Middle frontal gyrus (tissue), 1 donor: ENCODE data around the gene SYK.

Source experiments
- DNase-seq: peaks from one replicate; pipeline ENCODE4 v3.0.0-alpha.2; 2015; ENCODE audit warnings: low spot score; ENCODE audit errors: extremely low spot score

The SYK gene

GRCh38 chr9:90903766-90904424 lies 102.3 kb downstream of the SYK start:
- DNase-seq, result no peak

GRCh38 chr9:90904706-90905478 lies 103.3 kb downstream of the SYK start:
- no peak for DNase-seq

GRCh38 chr9:90905822-90906221 lies 104.2 kb downstream of the SYK start:
- no peak for DNase-seq

DNA sequence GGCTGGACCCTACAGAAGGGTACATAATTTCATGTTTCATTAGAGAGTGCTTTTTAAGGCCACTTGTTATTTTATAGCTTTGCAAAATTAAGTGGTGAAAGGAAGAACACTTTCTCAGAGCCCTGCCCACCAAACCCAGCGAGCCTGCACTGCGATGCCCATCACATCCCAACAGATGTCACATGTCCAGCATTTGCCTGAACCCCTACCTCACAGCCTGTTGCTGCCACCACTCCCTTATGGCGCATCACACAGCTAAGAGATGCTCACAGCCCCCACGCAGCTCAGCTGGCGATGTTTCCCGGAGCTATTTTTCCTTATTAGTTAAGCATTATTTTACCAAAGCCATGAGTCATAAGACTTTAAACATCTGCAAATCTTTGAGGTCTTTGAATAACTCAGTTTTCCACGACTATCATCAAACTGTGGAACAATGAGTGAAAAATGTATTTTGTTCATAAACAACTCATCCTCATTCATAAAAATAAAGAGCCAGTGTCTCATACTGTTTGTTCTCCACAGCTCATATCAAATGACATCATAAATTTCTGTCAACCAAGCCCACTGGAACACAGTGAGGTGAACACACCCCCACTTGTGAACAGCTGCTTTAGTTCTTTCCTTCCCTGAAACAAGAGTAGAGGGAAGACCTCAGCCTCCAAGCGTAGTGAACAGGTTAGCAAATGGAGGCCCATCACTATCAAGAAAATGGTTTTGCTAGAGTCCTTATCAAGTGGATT lies 104.9 kb downstream of the SYK start:
- no peak for DNase-seq

GRCh38 chr9:90907056-90907445 lies 105.4 kb downstream of the SYK start:
- DNase-seq, result no peak

GRCh38 chr9:90907790-90908189 lies 106.2 kb downstream of the SYK start:
- no peak for DNase-seq

DNA sequence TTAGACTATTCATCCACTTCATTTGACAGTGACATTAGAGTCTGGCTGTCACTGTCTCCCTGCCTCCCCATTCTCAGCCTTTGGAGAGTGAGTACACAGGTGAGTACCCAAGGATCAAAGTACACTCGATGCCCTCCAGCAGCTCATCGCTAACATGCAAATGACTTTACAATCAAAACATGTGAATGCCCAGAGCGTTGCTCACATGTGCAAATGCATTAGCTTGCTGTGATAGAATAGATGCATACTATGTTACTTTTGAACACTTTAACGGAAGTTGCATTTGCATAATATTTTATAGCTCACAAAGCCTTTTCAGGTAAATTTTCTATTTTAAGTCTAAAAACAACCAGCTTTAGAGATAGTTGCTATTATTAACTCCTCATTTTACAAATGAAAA lies 107.6 kb downstream of the SYK start:
- DNase-seq, result no peak

- no peak for DNase-seq
Observed at GRCh38 chr9:90909747-90910283, 108.2 kb downstream of the SYK start.

- DNase-seq, result no peak
Observed at GRCh38 chr9:90914196-90914595, 112.6 kb downstream of the SYK start.

DNA sequence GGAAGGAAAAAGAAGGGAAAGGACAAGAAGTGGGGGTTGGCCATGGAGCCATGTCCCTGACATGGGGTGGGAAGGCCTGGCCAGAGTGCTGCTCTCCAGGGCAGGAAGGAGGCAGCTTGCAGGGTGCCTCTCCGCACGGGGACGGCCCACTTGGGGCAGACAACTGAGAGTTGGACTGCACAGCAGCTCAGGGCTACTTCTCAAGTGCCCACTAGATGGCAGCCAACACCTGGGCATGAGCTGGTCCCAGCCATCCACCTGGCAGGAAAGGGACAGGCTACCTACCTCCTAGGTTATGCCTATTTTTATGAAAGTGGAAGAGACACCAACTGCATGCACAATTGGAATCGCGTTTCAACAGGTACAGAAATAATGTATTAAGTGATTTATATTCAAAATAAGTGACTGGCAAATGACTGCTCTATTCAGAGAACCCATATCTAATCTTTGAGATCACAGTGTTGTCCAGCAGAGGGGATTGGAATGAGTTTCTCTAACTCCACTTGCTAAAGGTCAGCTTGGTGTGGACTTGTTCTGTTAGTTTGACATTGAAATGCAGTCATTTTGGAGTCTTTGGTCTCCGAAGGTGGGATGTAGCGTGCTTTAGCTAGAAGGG lies 113.4 kb downstream of the SYK start:
- peak; percentile 53 for DNase-seq

GRCh38 chr9:90915693-90916092 lies 114.1 kb downstream of the SYK start:
- no peak for DNase-seq

DNA sequence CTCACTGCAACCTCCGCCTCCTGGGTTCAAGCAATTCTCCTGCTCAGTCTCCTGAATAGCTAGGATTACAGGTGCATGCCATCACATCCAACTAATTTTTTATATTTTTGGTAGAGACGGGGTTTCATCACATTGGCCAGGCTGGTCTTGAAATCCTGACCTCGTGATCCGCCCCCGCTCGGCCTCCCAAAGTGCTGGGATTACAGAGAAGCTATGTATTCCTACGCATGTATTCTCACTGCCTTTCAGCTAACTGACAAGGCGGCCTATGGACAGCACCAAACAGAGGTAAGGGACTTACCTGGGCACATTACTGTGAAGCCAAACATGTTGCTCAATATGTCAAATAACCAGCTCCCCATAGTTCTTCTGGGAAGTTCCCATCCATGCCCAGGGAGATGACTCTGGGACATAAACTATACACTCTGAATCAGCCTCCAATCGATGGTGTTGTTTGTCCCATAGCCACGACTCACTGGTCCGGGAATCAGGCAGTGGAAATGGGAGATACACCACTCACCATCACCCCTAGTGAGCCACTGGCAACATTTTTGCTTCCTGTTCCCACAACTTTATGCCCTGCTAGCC lies 114.6 kb downstream of the SYK start:
- no peak for DNase-seq

DNA sequence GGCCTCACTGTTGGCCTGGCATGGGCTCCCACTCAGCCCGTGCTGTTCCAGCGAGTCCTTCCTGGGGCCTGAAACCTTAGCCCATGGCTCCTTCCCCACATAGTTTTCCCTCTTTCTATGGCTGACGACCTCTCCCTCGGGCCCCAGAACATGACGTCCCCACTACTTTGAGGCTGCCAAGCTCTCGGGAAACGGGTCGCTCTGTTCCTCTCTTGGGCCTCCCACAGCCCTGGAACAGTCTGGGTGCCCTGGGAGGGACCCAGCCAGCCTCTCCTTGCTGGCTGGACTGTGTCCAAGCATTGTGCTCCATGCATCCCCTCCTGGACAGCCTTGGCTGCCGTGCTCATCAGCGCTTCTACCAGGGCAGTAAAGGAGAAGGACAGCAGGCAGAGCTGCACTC lies 118.3 kb downstream of the SYK start:
- DNase-seq, result no peak

DNA sequence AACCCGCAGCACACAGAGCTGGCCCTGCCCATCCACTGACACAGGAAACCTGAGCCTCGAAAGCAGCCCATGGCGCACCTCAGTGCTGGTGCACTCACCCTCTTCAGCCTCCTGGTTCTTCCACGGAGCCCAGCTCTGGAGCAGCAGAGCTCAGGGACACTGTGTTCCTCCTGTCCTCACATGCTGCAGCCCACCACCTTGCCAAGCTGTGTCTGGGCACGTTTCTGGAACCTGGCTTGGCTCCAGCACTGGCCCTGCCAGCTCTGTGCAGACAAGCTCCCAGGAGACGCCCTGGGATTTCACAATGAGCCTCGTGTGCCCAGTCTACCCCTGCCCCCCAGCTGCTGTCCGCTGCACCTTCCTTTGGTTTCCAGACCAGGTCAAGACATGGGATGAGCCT lies 119.5 kb downstream of the SYK start:
- no peak for DNase-seq

GRCh38 chr9:90921969-90922368 lies 120.3 kb downstream of the SYK start:
- no peak for DNase-seq

DNA sequence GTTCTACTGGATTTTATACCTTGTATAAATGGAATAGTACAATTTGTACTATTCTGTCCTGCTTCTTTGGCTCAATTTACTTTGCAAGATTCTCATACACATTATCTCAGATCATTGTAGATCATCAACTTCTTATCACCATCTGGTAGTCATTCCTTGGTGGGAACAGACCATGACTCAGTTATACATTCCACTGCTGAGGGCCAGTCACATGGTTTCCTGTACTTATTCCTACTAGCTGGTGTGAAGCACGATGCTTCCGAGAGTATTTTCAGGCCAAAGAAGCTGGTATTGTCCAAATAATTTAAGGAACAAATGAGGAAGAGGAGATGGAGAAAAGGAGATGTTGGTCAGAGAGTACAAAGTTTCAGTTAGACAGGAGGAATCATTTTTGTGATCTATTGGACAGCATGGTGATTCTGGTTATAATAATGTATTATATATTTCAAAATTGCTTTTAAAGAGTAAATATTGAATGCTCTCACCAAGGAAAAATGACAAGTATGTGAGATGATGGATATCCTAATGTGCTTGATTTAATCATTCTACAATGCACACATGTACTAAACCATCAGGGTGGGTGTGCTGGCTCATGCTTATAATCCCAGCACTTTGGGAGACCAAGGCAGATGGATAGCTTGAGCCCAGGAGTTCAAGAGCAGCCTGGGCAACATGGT lies 124.1 kb downstream of the SYK start:
- no peak for DNase-seq

GRCh38 chr9:90926936-90927335 lies 125.3 kb downstream of the SYK start:
- no peak for DNase-seq

- DNase-seq, result no peak
Observed at GRCh38 chr9:90927496-90927895, 125.9 kb downstream of the SYK start.

DNA sequence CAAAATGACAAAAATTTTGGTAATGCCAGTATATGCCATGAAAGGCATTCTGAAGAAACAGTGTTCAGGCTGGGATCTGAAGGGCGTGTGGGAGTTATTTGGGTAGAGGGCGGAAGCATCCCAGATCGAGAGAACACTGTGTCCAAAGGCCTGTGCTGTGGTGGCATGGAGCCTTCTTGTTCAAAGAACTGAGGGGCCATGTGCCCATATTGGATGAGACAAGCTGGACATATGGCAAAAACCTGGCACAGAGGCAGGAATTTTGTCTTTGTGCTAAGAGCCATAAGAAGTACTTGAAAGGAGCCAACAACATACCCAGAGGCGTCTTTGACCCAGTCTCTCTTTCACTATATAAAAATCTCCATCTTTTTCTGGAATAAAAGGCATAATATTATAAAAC lies 128.0 kb downstream of the SYK start:
- no peak for DNase-seq

DNA sequence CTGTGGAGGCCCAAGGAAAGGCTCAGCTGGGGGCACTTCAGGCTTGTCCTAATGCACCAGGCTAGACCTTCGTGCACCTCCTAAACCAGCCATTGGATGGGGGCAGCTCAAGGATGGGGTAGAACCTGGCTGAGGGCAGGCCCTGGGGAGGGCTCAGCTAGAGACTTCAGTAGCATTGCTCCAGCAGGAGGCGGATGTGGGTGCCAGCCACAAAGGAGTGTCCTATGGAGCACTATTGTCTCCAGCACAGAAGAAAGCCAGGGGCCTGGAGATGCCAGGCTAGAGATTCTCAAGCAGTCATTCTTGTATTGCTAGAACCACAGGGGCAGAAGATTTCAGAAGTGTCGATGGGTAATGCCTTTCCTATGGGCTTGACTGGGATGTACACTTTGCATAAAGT lies 131.8 kb downstream of the SYK start:
- DNase-seq, result no peak

- no peak for DNase-seq
Observed at GRCh38 chr9:90939351-90939750, 137.7 kb downstream of the SYK start.
